EH (cell line): ENCODE results near the gene RILPL1.
"Not testable (repeated sequence)": the region's sequence is repeated elsewhere in the genome, so short reads cannot be mapped to it uniquely, and the experiment has no call there.

Source experiments
- DNase-seq: peaks from one replicate; pipeline ENCODE4 v3.0.0-alpha.2; 2015; ENCODE audit warnings: low read depth

Gene RILPL1

DNA sequence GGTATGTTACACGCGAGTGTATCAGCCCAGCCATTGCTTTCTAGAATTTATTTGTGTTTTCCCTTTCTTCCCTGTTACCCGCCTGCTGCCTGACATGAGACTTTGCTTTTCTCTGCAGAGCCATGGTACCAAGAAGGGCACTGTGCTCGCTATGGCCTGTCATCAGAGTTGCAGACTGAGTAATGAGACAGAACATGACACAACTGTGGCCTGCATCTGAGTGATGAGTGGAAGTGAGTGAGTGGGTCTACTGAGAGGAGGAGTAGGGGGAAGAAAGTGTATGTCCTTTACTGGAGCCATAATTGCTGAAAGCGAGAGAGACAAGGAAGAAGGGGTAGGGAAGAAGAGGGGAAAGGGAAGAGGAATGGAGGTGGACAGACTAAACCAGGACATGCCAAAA is 2.9 kb downstream of the RILPL1 start:
- no peak for DNase-seq

GRCh38 chr12:123529686-123530085 is 3.8 kb downstream of the RILPL1 start:
- no peak for DNase-seq

DNA sequence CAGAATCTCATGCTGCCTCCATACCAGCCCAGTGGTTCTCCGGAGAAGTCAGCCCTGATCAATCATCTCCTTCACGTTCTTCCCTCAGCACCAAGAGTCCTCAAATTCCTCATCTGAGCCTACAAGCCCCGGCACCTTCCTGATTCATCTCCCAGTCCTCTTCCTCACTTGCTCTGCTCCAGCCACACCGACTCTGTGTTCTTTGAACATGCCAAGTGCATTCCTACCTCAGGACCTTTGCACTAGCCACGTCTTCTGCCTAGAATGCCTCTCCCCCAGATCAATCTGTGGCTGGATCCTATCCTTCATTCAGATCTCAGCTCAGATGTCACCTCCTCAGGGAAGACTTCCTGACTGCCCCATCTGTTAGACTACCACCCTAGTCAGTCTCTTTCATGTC is 4.7 kb downstream of the RILPL1 start:
- no peak for DNase-seq

GRCh38 chr12:123526542-123527080 is 6.9 kb downstream of the RILPL1 start:
- no peak for DNase-seq

GRCh38 chr12:123524378-123524777 is 9.1 kb downstream of the RILPL1 start:
- no peak for DNase-seq

DNA sequence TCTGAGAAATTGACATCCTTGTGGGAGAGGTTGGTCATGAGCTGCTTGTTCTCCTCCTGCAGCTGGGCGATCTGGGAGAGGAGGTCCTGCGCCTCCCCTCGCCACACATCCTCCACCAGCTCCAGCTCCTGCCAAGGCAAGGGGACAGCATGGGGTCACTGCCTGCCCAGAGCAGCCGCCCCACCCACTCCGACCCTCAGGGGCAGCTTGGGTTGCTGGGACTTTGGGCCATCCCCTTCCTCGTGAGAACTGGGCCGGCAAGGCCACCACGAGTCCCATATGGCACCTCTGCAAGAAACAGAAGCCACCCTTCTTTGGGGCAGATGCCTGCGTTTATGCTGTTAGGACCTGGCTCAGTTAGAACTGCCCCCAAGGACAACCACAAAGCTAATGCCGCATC is 10.0 kb downstream of the RILPL1 start:
- DNase-seq, result no peak

GRCh38 chr12:123522164-123522563 is 11.4 kb downstream of the RILPL1 start:
- no peak for DNase-seq

GRCh38 chr12:123520567-123521474 is 12.7 kb downstream of the RILPL1 start:
- DNase-seq, result no peak

- DNase-seq, result peak; percentile 80
Observed at GRCh38 chr12:123519141-123520001, 14.1 kb downstream of the RILPL1 start.

DNA sequence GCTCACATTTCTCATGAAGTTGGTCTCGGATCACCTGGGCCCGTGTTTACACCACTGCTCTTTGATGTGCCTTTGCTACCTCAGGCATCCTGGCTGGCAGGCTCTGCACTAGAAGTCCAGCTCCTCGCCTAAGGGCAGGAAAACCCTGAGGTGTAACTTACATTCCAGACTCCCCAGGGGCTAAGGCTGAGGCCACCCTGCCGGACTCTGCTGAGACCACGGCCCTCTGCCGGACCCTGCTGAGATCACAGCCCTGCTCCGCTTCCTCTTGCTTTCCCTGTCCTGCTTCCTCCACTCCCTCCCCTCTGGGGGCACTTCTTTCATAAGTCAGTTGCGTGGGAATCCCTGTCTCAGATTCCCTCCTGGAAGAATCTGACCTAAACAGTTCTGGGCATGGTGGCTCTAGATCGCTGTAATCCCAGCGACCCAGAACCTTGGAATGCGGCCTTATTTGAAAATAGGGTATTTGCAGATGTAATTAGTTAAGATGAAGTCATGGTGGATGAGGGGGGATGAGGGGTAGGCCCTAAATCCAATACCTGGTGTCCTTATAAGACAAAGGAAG is 17.2 kb downstream of the RILPL1 start:
- DNase-seq, result no peak

GRCh38 chr12:123514582-123515221 is 18.8 kb downstream of the RILPL1 start:
- not testable (repeated sequence) for DNase-seq

DNA sequence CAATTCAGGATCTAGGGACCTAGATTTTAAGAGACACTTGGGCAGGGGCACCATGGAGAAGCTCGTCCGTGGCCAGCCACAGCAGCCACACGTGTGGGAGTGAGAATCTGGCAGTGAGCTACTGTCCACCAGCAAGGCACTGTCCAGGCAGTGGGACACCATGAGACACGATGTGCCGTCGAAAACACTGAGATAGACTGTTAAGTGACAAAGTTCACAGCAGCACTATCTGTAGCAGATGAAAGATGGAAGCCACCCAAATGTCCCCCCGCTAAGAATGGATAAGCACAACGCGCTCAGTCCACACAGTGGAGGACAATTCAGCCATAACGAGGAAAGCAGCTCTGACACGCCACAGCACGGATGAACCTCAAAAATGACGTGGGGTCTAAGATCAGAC is 19.7 kb downstream of the RILPL1 start:
- no peak for DNase-seq

DNA sequence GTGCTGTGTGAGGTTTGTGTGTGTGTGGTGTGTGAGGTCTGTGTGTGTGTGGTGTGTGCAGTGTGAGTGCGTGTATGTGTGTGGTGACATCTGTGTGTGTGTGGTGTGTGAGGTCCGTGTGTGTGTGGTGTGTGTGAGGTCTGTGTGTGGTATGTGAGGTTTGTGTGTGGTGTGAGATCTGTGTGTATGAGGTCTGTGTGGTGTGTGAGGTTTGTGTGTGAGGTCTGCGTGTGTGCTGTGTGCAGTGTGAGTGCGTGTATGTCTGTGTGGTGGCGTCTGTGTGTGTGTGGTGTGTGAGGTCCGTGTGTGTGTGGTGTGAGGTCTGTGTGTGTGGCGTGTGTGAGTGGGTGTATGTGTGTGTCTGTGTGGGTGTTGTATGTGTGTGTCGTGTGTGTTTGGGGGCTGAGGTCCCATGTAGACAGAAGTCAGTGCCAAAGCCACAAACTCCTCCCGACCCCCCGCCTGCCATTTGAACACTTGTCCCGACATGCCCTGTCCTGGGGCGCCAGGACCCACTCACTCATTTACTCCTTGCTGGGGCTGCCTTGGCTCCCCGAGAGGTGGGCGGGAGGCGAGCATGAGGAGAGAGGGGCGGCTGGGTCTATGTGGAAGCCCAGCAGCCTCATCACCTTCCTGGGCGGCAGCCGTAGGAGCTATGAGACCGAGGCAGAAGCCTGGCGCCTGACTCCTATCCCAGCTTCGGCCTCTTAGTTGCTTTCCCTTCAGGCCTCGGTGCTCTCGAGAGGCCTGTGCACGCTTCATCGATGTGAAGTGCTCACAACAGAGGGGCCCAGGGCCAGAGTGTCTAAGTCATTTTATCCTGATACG is 20.5 kb downstream of the RILPL1 start:
- no peak for DNase-seq

- DNase-seq, result no peak
Observed at GRCh38 chr12:123506843-123507236, 26.7 kb downstream of the RILPL1 start.

- no peak for DNase-seq
Observed at GRCh38 chr12:123506059-123506842, 27.3 kb downstream of the RILPL1 start.

DNA sequence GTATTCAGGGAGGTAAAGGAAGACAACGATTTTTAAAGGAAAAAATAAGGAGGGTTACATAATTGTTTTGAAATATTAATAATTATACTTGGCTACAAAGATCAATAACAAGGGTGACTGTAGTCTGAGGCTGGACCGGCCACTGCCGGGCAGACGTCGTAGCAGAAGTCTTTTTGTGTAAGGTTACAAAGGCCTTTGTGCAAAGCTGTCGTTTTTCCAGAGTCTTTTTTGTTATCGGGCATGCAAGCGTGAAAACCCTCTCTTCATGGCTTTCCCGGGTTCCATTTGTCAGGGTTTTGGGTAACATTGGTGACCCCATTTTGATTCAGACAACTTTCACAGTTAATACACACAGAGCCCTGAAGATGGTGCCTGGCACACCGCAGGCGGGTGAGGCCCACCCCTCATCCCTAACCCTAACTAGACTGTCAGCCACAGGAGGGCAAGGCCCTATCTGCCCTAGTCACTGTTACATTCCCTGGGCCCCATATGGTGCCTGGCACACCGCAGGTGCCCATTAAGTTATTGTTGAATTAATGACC is 31.3 kb downstream of the RILPL1 start:
- no peak for DNase-seq

DNA sequence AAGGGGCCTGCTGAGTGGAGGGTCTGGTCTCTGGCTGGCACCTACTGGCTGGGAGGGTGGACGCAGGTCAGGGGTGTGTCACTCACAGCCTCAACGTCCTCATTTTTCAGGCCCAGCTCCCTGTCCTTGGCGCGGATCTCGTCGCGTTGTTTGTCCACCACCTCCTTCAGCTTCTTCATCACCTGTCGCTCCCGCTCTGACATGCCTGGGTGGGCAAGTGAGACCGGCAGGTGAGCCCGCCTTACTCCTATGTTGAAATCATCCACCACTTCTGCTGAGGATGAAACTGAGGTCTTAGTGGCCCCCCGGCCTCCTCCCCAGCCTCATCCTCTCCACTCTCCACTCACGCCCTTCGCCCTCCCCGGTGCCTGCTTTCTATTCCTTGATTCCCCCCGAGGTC is 34.2 kb downstream of the RILPL1 start:
- DNase-seq, result no peak

GRCh38 chr12:123498126-123498825 is 35.2 kb downstream of the RILPL1 start:
- DNase-seq, result no peak

DNA sequence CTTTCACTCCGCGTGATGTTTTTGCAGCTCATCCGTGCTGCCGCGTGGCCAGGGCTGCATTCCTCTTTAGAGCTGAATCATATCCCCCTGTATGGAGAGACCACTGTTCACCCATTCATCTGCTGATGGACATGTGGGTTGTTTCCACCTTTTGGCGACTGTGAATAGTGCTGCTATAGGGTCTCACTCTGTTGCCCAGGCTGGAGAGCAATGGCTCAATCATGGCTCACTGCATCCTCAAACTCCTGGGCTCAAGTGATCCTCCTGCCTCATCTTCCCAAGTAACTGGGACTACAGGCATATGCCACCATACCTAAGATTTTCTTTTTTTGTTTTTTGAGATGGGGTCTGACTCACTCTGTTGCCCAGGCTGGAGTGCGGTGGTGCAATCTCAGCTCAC is 36.5 kb downstream of the RILPL1 start:
- no peak for DNase-seq
